OCI-LY3 (cell line): ENCODE results near the gene PCDHB9.
A peak's percentile ranks its signal among the peaks of the same experiment; 100 is the strongest.
"Not testable (repeated sequence)": the region's sequence is repeated elsewhere in the genome, so short reads cannot be mapped to it uniquely, and the experiment has no call there.

Experiments
- H2AFZ ChIP-seq: fragments of 200-600, 300-600 bp; shearing (Covaris generic); 2 replicates; pipeline ENCODE4 v1.6.0; 2014; ENCODE audit warnings: antibody characterized with exemption, low read depth, low read length
- H3K27ac ChIP-seq: fragments of 200-600, 300-600 bp; sonication (generic); 2 replicates; pipeline ENCODE4 v1.5.1; 2014; ENCODE audit warnings: mild to moderate bottlenecking, low read length, moderate library complexity, mixed read lengths
- H3K27me3 ChIP-seq: fragments of 200-600, 300-600 bp; sonication (generic); 2 replicates; pipeline ENCODE4 v1.6.1; 2014; ENCODE audit warnings: low read depth, low read length, mixed read lengths
- H3K36me3 ChIP-seq: fragments of 200-600, 300-600 bp; sonication (generic); replicated peaks from 2 replicates; pipeline ENCODE3; 2014; ENCODE audit warnings: low read depth, low read length, mixed read lengths
- H3K4me1 ChIP-seq: fragments of 300-600, 200-600 bp; sonication (generic); 2 replicates; pipeline ENCODE4 v1.6.1; 2014; ENCODE audit warnings: low read length, mixed read lengths
- H3K4me2 ChIP-seq: fragments of 200-600, 300-600 bp; sonication (generic); 2 replicates; pipeline ENCODE4 v1.6.1; 2014; ENCODE audit warnings: low read length, mixed read lengths
- H3K4me3 ChIP-seq: fragments of 300-600, 200-600 bp; sonication (generic); 2 replicates; pipeline ENCODE4 v1.5.1; 2014; ENCODE audit warnings: antibody characterized with exemption, mild to moderate bottlenecking, low read length, moderate library complexity
- H3K79me2 ChIP-seq: fragments of 300-600, 200-600 bp; shearing (Covaris generic); 2 replicates; pipeline ENCODE4 v1.6.1; 2014; ENCODE audit warnings: mild to moderate bottlenecking, low read length, mixed read lengths
- H3K9ac ChIP-seq: fragments of 300-600, 200-600 bp; shearing (Covaris generic); 2 replicates; pipeline ENCODE4 v1.6.0; 2014; ENCODE audit warnings: mild to moderate bottlenecking, low read length, moderate library complexity
- H3K9me3 ChIP-seq: fragments of 200-600, 300-600 bp; shearing (Covaris generic); 2 replicates; pipeline ENCODE4 v1.6.1; 2014; ENCODE audit warnings: low read length, mixed read lengths; ENCODE audit not compliant: insufficient read depth
- H4K20me1 ChIP-seq: fragments of 200-600, 300-600 bp; sonication (generic); 2 replicates; pipeline ENCODE4 v1.6.1; 2016; ENCODE audit warnings: low read length, mixed read lengths; ENCODE audit not compliant: insufficient read depth
- CTCF ChIP-seq: fragments of 200-600, 300-600 bp; sonication (generic); IDR thresholded peaks from 2 replicates; pipeline ENCODE4 v1.5.1; 2014; ENCODE audit warnings: antibody characterized with exemption, low read length, low read depth
- EZH2phosphoT487 ChIP-seq: fragments of 200-600 bp; shearing (Covaris generic); IDR thresholded peaks from 2 replicates; pipeline ENCODE4 v1.6.1; 2018; ENCODE audit warnings: antibody characterized with exemption, mixed run types, low read depth

Gene PCDHB9

GRCh38 chr5:141192110-141192725 is 5.3 kb downstream of the PCDHB9 start, which contains the start of gene PCDHB10:
Gene PCDHB10, plus strand, starts transcription at chr5:141192353. Its CDS starts 200 bp downstream, at chr5:141192553.
- Histone ChIP-seq H3K27me3 (no peaks in the 10 kb centered on the region), H3K9me3 (no peaks in the 10 kb centered on the region), H3K27ac (no peak within 1 kb of the TSS), H3K4me1 (no peaks in the 10 kb centered on the region), H2AFZ (no peak within 1 kb of the TSS), H4K20me1 (no peaks in the 10 kb centered on the region), H3K4me3 (no peak within 1 kb of the TSS), H3K79me2 (no peaks in the 10 kb centered on the region), H3K36me3 (no peaks in the 10 kb centered on the region), H3K4me2 (no peak within 1 kb of the TSS), H3K9ac (no peak within 1 kb of the TSS)
- TF ChIP-seq CTCF: peak; percentile 64
- TF ChIP-seq EZH2phosphoT487: no peak

GRCh38 chr5:141194332-141194731 is 7.4 kb downstream of the PCDHB9 start:
- H3K9ac ChIP-seq, H2AFZ ChIP-seq, H3K36me3 ChIP-seq, H3K4me2 ChIP-seq, H3K79me2 ChIP-seq, H3K4me3 ChIP-seq, H3K9me3 ChIP-seq, H4K20me1 ChIP-seq, H3K27ac ChIP-seq, H3K4me1 ChIP-seq, H3K27me3 ChIP-seq: not testable (repeated sequence)

GRCh38 chr5:141196363-141196762 is 9.4 kb downstream of the PCDHB9 start:
- Histone ChIP-seq H2AFZ (no peak overlapping the region), H3K4me1 (no peaks in the 10 kb centered on the region), H3K79me2 (no peaks in the 10 kb centered on the region), H3K9ac (no peak overlapping the region), H4K20me1 (no peaks in the 10 kb centered on the region), H3K4me3 (no peak overlapping the region), H3K4me2 (no peak overlapping the region), H3K27me3 (no peaks in the 10 kb centered on the region), H3K36me3 (no peaks in the 10 kb centered on the region), H3K9me3 (no peaks in the 10 kb centered on the region), H3K27ac (no peak overlapping the region)
- TF ChIP-seq EZH2phosphoT487 (no peak), CTCF (no peak)

GRCh38 chr5:141199359-141200235 is 12.6 kb downstream of the PCDHB9 start, which contains the start of gene PCDHB11:
Gene PCDHB11, plus strand, starts transcription at chr5:141199627. Its CDS starts 148 bp downstream, at chr5:141199775.
- TF ChIP-seq CTCF: peak; percentile 31
- no peak for TF ChIP-seq EZH2phosphoT487
- Histone ChIP-seq H3K27me3 (no peaks in the 10 kb centered on the region), H3K4me1 (no peaks in the 10 kb centered on the region), H3K79me2 (no peaks in the 10 kb centered on the region), H3K9me3 (no peaks in the 10 kb centered on the region), H3K4me2 (no peak within 1 kb of the TSS), H3K4me3 (no peak within 1 kb of the TSS), H4K20me1 (no peaks in the 10 kb centered on the region), H3K9ac (no peak within 1 kb of the TSS), H3K27ac (no peak within 1 kb of the TSS), H2AFZ (no peak within 1 kb of the TSS), H3K36me3 (no peaks in the 10 kb centered on the region)

- H2AFZ ChIP-seq, H3K9me3 ChIP-seq, H3K36me3 ChIP-seq, H3K79me2 ChIP-seq, H3K4me3 ChIP-seq, H3K4me1 ChIP-seq, H3K27me3 ChIP-seq, H3K4me2 ChIP-seq, H4K20me1 ChIP-seq, H3K9ac ChIP-seq, H3K27ac ChIP-seq: not testable (repeated sequence)
Measured at GRCh38 chr5:141201126-141201525, 14.2 kb downstream of the PCDHB9 start.

- H2AFZ ChIP-seq, H3K36me3 ChIP-seq, H3K4me3 ChIP-seq, H3K27me3 ChIP-seq, H3K27ac ChIP-seq, H3K4me2 ChIP-seq, H3K9me3 ChIP-seq, H3K4me1 ChIP-seq, H3K9ac ChIP-seq, H4K20me1 ChIP-seq, H3K79me2 ChIP-seq: not testable (repeated sequence)
Measured at GRCh38 chr5:141201646-141202045, 14.7 kb downstream of the PCDHB9 start.
